Hepatocyte (in vitro differentiated cells): ENCODE measurements around the gene DEFB108B.
"Not testable (repeated sequence)": the region's sequence is repeated elsewhere in the genome, so short reads cannot be mapped to it uniquely, and the experiment has no call there.

ENCODE experiments used
- CTCF ChIP-seq: fragments of 200-600 bp; sonication (generic); IDR thresholded peaks from 2 replicates; pipeline ENCODE4 v1.5.1; 2016; ENCODE audit warnings: antibody characterized with exemption, mild to moderate bottlenecking; ENCODE audit not compliant: poor library complexity
- EZH2 ChIP-seq: fragments of 200-600 bp; sonication (generic); IDR thresholded peaks from 2 replicates; pipeline ENCODE4 v1.6.1; 2016; ENCODE audit warnings: antibody characterized with exemption, mild to moderate bottlenecking, borderline replicate concordance

DNA sequence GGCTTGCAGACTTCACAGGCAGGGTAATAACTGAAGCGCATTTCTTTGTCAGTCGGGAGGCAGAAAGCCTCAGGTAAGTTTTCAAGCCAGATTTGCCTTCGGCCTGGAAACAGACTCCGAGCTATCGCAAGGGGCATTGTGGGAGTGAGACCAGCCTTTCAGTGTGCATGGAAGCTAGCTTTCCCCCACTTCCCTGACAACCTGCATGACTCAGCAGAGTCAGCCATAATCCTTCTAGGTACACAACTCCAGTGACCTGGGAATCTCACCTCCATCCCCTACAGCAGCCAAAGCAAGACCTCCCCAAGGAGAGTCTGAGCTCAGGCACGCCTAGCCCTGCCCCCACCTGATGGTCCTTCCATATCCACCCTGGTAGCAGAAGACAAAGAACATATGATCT lies 9.7 kb downstream of the DEFB108B start:
- TF ChIP-seq CTCF, EZH2: not testable (repeated sequence)
